Measurements from ENCODE around the gene COPS8.

GRCh38 chr2:237091779-237092436, 6.2 kb downstream of the COPS8 start:
- TF ChIP-seq POLR2A (IDR thresholded peaks at IDR 0.05) (no peak), POLR2AphosphoS5 (IDR thresholded peaks at IDR 0.05) (peak in 2 of 3 donors; percentile 9 to 55)

All from breast epithelium (tissue), 3 donors.